Tibial nerve (tissue), 4 donors: Measurements from ENCODE around the gene ZMYND11.

Source experiments
- CTCF ChIP-seq, 5 experiments: fragments of 200-600 bp in 3 of 5; fragments of 450-650 bp in 2 of 5; sonication (generic) in 3 of 5; IDR thresholded peaks; one replicate each; pipeline ENCODE4 v1.5.1; 2016 to 2019; ENCODE audit warnings: antibody characterized with exemption in 5 of 5, mild to moderate bottlenecking in 3 of 5, moderate library complexity in 2 of 5
- EP300 ChIP-seq, 2 donors: sonication (generic); formaldehyde crosslinking; IDR thresholded peaks; one replicate each; pipeline ENCODE4 v1.6.1; 2017; ENCODE audit warnings: antibody characterized with exemption in 2 of 2, mild to moderate bottlenecking in 1 of 2
- POLR2A ChIP-seq, 2 donors: fragments of 450-650 bp; IDR thresholded peaks; one replicate each; pipeline ENCODE4 v1.6.1; 2017; ENCODE audit warnings: antibody characterized with exemption in 2 of 2, mild to moderate bottlenecking in 2 of 2, moderate library complexity in 2 of 2

GRCh38 chr10:178208-178607, 43.0 kb downstream of the ZMYND11 start:
- peak in 4 of 5 experiments; percentile 27 to 36 (median 31) for TF ChIP-seq CTCF (IDR thresholded peaks at IDR 0.05)
- no peak for TF ChIP-seq POLR2A (IDR thresholded peaks at IDR 0.05)
- no peak for TF ChIP-seq EP300 (IDR thresholded peaks at IDR 0.05)
